Measurements from ENCODE around the gene ANKRD34A.

ANKRD34A gene

DNA sequence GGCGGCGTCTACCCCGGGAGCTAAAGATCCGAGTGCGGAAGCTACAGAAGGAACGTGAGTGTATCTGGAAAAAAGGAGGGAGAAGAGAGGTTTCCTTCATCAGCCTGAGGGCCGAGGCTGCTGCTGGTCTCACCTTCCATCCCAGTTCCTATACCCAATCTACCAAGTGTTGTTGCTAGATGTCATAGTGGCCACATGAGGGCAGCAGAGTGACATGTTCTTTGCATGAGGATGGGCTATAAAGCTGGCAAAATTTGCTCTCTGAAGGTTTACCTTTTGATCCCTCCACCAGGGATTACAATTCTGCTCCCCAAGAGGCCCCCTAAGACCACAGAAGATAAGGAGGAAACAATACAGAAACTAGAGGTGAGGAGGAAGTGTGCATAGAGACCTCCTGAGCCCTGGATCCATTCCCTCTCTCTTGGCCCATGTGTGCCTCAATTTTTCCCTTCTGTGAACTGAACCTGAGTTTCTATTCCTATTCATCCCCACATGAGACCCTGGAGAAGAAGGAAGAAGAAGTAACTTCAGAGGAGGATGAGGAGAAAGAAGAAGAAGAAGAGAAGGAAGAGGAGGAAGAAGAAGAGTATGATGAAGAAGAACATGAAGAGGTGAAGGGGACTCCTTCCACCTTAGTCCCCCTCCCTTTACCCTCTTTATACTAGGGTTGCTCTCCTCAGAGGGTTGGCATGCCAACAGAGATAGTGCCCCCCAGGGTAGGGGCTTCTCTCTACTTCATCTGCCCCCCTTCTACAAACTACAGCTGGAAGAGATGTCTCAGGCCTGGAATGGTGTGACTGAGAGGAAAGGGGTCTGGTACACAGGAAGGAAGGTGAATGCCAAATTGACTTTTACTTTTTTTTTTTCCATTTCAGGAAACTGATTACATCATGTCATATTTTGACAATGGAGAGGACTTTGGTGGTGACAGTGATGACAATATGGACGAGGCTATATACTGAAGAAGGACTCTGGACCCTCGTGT is 13.4 kb upstream of the ANKRD34A start:
- no peaks in the 10 kb centered on the region for H3K27me3 ChIP-seq (ENCODE audit: insufficient read depth, low read length)
- H3K4me1 ChIP-seq (ENCODE audit: insufficient read depth, low read length), result peaks cover 31% of the 10 kb centered on the region
- H3K9me3 ChIP-seq (ENCODE audit: insufficient read depth, low read depth, low read length), result no peaks in the 10 kb centered on the region
- H3K4me3 ChIP-seq (ENCODE audit: low read length), result peak overlapping the region; percentile 38; the same call in 1 of the 2 replicates
- H3K9ac ChIP-seq (ENCODE audit: low read depth, low read length), result peak overlapping the region; percentile 84; the same call in 1 of the 2 replicates
- no peaks in the 10 kb centered on the region for H3K36me3 ChIP-seq (ENCODE audit: insufficient read depth, low read depth, low read length)
- H3K27ac ChIP-seq (ENCODE audit: low read length), result no peak overlapping the region

DNA sequence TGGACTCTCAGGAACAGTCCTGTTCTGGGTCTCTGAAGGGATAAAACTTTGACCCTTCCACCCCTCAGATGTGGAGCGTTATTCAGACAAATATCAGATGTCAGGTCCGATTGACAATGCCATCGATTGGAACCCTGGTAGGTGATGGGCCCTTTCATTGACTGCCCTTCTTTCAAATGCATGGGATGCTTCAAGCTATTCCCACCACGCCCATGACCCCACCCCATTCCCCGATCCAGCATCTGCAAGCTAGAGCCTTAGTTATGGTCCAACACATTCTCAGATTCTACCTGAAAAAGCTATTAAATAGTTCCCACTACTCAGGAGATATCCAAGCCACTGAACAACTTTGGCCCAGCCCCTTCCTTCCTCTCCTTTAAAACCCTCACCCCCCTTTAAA is 12.6 kb upstream of the ANKRD34A start:
- no peaks in the 10 kb centered on the region for H3K9me3 ChIP-seq (ENCODE audit: insufficient read depth, low read depth, low read length)
- H3K27me3 ChIP-seq (ENCODE audit: insufficient read depth, low read length), result no peaks in the 10 kb centered on the region
- H3K4me3 ChIP-seq (ENCODE audit: low read length), result peak overlapping the region; percentile 38; the same call in 1 of the 2 replicates
- no peak overlapping the region for H3K27ac ChIP-seq (ENCODE audit: low read length)
- peaks cover 31% of the 10 kb centered on the region for H3K4me1 ChIP-seq (ENCODE audit: insufficient read depth, low read length)
- no peaks in the 10 kb centered on the region for H3K36me3 ChIP-seq (ENCODE audit: insufficient read depth, low read depth, low read length)
- no peak overlapping the region for H3K9ac ChIP-seq (ENCODE audit: low read depth, low read length)

DNA sequence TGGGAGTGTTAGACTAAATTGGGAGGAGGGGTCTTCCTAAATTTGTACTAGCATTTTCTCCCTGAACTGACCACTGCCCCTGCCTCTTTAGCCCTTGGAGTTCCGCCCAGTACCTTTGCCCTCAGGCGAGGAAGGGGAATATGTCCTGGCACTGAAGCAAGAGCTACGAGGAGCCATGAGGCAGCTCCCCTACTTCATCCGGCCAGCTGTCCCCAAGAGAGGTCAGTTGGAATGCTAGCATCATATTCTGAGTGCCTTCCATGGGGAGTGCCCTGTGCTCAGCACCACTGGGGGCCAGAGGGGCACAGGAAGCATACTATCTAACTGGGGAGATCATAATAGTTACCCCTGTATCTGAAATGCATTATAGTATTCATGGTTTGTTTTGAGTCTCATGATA is 10.8 kb upstream of the ANKRD34A start:
- H3K4me3 ChIP-seq (ENCODE audit: low read length), result no peak overlapping the region
- no peaks in the 10 kb centered on the region for H3K9me3 ChIP-seq (ENCODE audit: insufficient read depth, low read depth, low read length)
- peaks cover 27% of the 10 kb centered on the region for H3K4me1 ChIP-seq (ENCODE audit: insufficient read depth, low read length)
- H3K27ac ChIP-seq (ENCODE audit: low read length), result no peak overlapping the region
- H3K27me3 ChIP-seq (ENCODE audit: insufficient read depth, low read length), result no peaks in the 10 kb centered on the region
- no peaks in the 10 kb centered on the region for H3K36me3 ChIP-seq (ENCODE audit: insufficient read depth, low read depth, low read length)
- H3K9ac ChIP-seq (ENCODE audit: low read depth, low read length), result no peak overlapping the region

DNA sequence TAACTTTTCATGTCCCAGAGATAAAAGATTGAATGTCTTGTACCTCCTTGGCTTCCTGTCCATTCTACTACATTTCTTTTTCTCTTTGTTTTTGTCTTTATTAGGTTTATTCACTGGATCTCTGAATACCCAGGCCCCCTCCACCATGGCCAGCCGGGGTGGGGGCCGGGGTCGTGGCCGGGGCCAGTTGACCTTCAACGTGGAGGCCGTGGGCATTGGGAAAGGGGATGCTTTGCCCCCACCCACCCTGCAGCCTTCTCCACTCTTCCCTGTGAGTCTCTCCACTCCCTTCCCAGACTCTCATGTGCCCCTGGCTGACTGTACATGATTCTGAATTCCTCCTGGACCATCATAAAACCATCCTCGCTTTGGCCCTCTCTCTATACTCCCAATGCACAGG is 10.3 kb upstream of the ANKRD34A start:
- Histone ChIP-seq H3K36me3 (ENCODE audit: insufficient read depth, low read depth, low read length) (no peaks in the 10 kb centered on the region), H3K27me3 (ENCODE audit: insufficient read depth, low read length) (no peaks in the 10 kb centered on the region), H3K4me1 (ENCODE audit: insufficient read depth, low read length) (peaks cover 22% of the 10 kb centered on the region), H3K4me3 (ENCODE audit: low read length) (no peak overlapping the region), H3K9ac (ENCODE audit: low read depth, low read length) (no peak overlapping the region), H3K27ac (ENCODE audit: low read length) (no peak overlapping the region), H3K9me3 (ENCODE audit: insufficient read depth, low read depth, low read length) (no peaks in the 10 kb centered on the region)

DNA sequence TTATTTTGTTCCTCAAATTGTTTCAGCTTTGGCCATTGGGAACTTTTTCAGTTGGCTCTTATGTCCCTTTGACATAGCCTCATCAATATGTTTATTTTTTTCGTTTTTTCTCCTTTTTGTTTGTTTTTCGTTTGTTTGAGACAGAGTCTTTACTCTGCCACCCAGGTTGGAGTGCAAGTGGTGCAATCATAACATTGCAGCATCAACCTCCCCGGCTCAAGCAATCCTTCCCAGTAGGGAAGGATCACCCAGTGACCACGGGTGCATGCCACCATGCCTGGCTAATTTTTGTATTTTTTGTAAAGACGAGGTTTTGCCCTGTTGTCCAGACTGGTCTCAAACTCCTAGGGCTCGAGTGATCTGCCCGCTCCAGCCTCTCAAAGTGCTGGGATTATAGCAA is 8.2 kb upstream of the ANKRD34A start:
- Histone ChIP-seq H3K9ac (ENCODE audit: low read depth, low read length) (no peak overlapping the region), H3K4me1 (ENCODE audit: insufficient read depth, low read length) (peaks cover 5% of the 10 kb centered on the region; the same call in 1 of the 2 replicates), H3K27me3 (ENCODE audit: insufficient read depth, low read length) (no peaks in the 10 kb centered on the region), H3K36me3 (ENCODE audit: insufficient read depth, low read depth, low read length) (no peaks in the 10 kb centered on the region), H3K27ac (ENCODE audit: low read length) (no peak overlapping the region), H3K4me3 (ENCODE audit: low read length) (no peak overlapping the region), H3K9me3 (ENCODE audit: insufficient read depth, low read depth, low read length) (no peaks in the 10 kb centered on the region)

DNA sequence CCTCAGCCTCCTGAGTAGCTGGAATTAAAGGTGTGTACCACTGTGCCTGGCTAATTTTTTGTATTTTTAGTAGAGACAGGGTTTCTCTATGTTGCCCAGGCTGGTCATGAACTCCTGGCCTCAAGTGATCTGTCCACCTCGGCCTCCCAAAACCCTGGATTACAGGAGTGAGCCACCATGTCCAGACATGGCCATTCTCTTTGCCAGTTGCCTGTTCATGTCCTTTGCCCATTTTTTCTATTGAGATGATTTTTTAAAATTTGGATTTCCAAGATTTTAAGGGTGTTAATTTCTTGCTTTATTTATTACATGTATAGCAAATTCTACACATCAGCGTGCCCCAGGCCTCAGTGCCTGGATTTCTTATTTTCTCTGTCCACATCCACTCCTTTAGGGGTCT is 2.9 kb upstream of the ANKRD34A start:
- Histone ChIP-seq H3K4me1 (ENCODE audit: insufficient read depth, low read length) (peaks cover 10% of the 10 kb centered on the region), H3K4me3 (ENCODE audit: low read length) (no peak overlapping the region), H3K36me3 (ENCODE audit: insufficient read depth, low read depth, low read length) (no peaks in the 10 kb centered on the region), H3K9me3 (ENCODE audit: insufficient read depth, low read depth, low read length) (no peaks in the 10 kb centered on the region), H3K27ac (ENCODE audit: low read length) (no peak overlapping the region), H3K27me3 (ENCODE audit: insufficient read depth, low read length) (peaks cover 25% of the 10 kb centered on the region), H3K9ac (ENCODE audit: low read depth, low read length) (no peak overlapping the region)

DNA sequence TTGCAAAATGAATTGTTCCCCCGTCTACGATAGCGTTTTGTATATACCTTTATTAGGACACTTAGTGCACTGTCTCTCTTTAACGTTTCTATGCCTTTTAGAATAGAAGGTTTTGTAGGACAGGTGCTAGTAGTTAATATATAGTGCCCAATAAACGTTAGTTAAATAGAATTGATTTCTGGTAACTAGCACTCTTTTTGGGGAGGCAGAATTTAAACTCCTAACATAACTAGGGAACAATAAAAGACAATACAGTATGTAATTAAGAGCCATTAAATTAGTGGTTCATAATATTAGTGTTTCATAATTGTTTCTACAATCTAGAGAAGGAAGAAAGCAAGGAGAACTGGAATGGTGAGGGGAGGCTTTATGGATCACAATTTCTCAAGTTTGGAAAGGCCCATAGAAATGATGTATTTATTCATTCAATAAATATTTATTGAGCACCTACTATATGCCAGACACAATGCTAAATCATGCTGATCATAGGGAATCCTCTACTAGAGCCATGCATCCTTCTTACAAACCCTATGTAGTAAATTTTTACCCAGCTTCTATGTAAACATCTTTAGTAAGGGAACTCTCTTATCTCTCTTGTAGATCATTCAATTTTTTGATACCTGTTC is 857 bp upstream of the ANKRD34A start:
- Histone ChIP-seq H3K27me3 (ENCODE audit: insufficient read depth, low read length) (peaks cover 46% of the 10 kb centered on the region), H3K9ac (ENCODE audit: low read depth, low read length) (peak overlapping the region; percentile 63; the same call in 1 of the 2 replicates), H3K9me3 (ENCODE audit: insufficient read depth, low read depth, low read length) (no peaks in the 10 kb centered on the region), H3K36me3 (ENCODE audit: insufficient read depth, low read depth, low read length) (no peaks in the 10 kb centered on the region), H3K4me1 (ENCODE audit: insufficient read depth, low read length) (peaks cover 10% of the 10 kb centered on the region), H3K27ac (ENCODE audit: low read length) (no peak overlapping the region), H3K4me3 (ENCODE audit: low read length) (peak overlapping the region; percentile 78)

DNA sequence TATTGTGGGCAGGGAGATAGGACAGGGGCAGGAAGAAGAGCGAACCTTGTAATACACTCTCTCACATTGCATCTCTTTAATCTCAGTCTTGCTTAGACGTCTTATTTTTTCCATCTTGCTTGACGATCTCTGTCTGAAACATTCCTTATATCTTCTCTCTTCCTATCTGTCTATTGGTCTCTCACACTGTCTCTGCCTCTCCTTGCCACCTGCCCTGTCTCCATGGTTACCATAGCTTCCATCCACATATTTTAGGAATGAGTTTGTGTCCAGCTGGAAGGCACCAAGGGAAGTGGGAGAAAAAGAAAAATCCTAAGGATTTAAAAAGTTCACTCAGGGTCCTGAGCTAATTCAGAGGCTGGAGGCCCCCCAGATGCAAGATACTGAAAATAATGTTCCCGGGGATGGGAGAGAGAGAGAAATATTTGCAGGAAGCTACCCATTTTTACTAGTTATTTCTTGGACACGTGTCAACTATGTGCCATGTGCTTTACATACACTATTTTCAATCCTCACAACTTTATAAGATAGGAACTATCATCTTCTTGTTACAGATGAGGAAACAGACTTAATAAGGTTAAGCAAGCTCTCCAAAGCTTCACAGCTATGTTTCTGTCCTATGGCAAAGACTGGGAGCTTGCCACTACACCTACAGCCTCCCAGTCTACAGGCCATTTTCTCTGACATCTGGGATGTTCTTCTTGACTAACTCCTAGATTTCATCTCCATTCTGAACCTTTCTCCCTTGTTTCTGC is 933 bp downstream of the ANKRD34A start:
- Histone ChIP-seq H3K9ac (ENCODE audit: low read depth, low read length) (no peak overlapping the region), H3K9me3 (ENCODE audit: insufficient read depth, low read depth, low read length) (no peaks in the 10 kb centered on the region), H3K4me1 (ENCODE audit: insufficient read depth, low read length) (peaks cover 11% of the 10 kb centered on the region), H3K4me3 (ENCODE audit: low read length) (peak overlapping the region; percentile 78), H3K27ac (ENCODE audit: low read length) (no peak overlapping the region), H3K27me3 (ENCODE audit: insufficient read depth, low read length) (peaks cover 63% of the 10 kb centered on the region), H3K36me3 (ENCODE audit: insufficient read depth, low read depth, low read length) (no peaks in the 10 kb centered on the region)

DNA sequence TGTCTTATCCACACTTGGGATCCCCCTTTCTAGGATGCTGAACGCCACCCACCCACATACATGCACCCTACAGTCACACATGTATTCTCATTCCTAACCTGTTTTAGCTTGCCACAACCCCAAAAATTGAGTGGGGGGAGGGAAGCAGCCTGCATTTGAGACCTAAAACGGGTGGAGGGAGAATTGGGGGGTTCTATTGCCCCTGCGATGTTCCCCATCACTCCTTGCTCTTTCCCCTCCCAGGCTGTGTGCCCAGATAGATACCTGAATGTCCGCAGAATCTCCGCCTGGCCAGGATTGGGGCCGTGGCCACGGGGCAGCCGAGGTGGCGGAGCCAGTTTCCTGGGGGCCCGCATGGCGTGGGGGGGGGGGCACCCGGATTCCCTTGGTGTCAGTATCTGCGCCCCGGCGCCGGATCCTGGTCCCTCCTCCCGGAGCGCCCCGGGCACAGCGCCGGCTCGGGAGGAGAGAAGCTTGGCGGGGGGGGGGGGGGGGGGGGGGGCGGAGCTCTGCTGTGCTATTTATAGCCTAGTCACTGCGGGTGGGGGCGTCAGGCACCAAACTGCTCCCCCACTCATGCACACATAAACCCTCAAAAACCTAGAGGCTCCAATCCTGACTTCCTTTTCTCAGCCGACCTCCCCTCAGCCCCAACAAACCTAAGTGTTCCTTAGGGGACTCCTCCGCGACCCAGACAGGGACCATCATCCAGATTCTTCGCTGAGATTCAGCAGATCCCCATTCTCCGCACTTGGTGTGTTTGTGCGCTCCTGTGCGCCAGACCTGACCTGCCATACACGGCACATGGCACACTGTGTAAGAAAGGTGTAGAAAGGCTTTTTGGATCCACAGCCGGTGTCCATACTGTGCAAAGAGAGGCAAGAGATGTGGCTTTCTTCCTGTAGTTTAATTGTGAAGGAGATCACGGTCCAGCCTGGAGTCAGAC is 1.9 kb downstream of the ANKRD34A start:
- Histone ChIP-seq H3K4me1 (ENCODE audit: insufficient read depth, low read length) (peaks cover 15% of the 10 kb centered on the region), H3K9me3 (ENCODE audit: insufficient read depth, low read depth, low read length) (no peaks in the 10 kb centered on the region), H3K9ac (ENCODE audit: low read depth, low read length) (no peak overlapping the region), H3K27ac (ENCODE audit: low read length) (no peak overlapping the region), H3K36me3 (ENCODE audit: insufficient read depth, low read depth, low read length) (no peaks in the 10 kb centered on the region), H3K27me3 (ENCODE audit: insufficient read depth, low read length) (peaks cover 68% of the 10 kb centered on the region), H3K4me3 (ENCODE audit: low read length) (peak overlapping the region; percentile 84)

DNA sequence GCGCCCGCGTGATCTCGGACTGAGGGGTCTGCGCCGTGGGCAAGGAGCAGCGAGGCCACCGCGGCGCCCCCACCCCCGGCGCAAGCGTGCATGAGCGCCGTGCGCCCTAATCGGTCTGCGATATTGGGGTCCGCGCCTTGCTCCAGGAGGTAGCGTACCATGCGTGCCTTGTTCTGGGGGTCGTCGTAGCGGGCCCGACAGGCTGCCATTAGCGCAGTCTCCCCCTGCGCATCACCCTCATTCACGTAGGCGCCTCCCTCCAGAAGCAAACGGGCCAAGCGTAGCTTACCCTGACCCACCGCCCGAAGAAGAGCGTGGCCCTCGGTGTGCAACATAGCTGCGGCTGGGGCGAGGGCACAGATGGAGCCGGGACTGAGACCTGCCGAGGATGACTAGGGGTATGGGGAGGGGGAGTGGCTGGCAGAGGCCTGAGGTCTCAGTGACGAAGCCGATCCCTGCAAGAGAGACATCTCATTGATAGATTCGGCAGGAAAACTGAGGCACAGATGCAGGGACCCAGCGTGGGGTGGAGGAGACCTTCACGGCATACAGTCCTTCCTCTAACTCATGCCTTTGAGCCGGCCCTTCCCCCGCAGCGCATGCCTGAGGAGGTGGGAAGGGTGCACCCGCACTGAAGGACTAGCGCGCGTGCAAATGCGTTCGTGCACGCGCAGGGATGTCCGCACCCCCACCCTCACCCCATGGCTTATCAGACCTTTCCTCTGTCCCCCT is 2.8 kb downstream of the ANKRD34A start:
- peaks cover 15% of the 10 kb centered on the region for H3K4me1 ChIP-seq (ENCODE audit: insufficient read depth, low read length)
- peaks cover 77% of the 10 kb centered on the region for H3K27me3 ChIP-seq (ENCODE audit: insufficient read depth, low read length)
- H3K4me3 ChIP-seq (ENCODE audit: low read length), result peak overlapping the region; percentile 84
- no peak overlapping the region; the same call in 1 of the 2 replicates for H3K9ac ChIP-seq (ENCODE audit: low read depth, low read length)
- no peaks in the 10 kb centered on the region for H3K36me3 ChIP-seq (ENCODE audit: insufficient read depth, low read depth, low read length)
- H3K9me3 ChIP-seq (ENCODE audit: insufficient read depth, low read depth, low read length), result no peaks in the 10 kb centered on the region
- H3K27ac ChIP-seq (ENCODE audit: low read length), result no peak overlapping the region
